Natural killer cell treated with Interleukin-12 subunit alpha and Interleukin-12 subunit beta and Interleukin-15 and Interleukin-18, amount 100 ng/mL, for 72 hours (primary cell): ENCODE data around the gene RBL2. TPM values are rescaled to one million over a fixed set of nuclear protein-coding genes. Genes with fewer than 3 reads are reported as not detected.

Experiments
- total RNA-seq, 2 donors: library from RNA; stranded (reverse); gene quantifications; one replicate each; pipeline ENCODE4 v1.2.3, GENCODE V29; 2022

RBL2 gene
- total RNA-seq, 2 donors from 2014 or later = 45.0 to 46.0 TPM

Other genes starting within 250 kb of the RBL2 start
- 10 to 100 TPM; 28.0 to 30.2 TPM for gene AKTIP, start 68.7 kb downstream of the RBL2 start, total RNA-seq